Activated T-helper 1 cell treated with Interleukin-2 at 50 U/mL for 16 hours (primary cell): ENCODE measurements around the gene DENND6B.

Source experiments
- DNase-seq: peaks from one replicate; pipeline ENCODE4 v3.0.0-alpha.2; 2020; ENCODE audit warnings: low read depth

DENND6B gene

GRCh38 chr22:50271519-50271970 is 55.3 kb downstream of the DENND6B start:
- peak; percentile 46 for DNase-seq

- peak; percentile 43 for DNase-seq
These were observed 56.0 kb downstream of the DENND6B start for GRCh38 chr22:50270666-50271394.

- DNase-seq: peak; percentile 67
These were observed 56.7 kb downstream of the DENND6B start, which contains the start of gene MAPK11 for GRCh38 chr22:50269970-50270665. Gene MAPK11, minus strand, starts transcription at chr22:50270380. Its CDS starts 88 bp downstream, at chr22:50270292.

GRCh38 chr22:50269573-50269969 is 57.2 kb downstream of the DENND6B start:
- DNase-seq: no peak

- no peak for DNase-seq
These were observed 58.1 kb downstream of the DENND6B start for GRCh38 chr22:50268655-50269113.

GRCh38 chr22:50267591-50268390 is 59.0 kb downstream of the DENND6B start:
- peak; percentile 35 for DNase-seq

- no peak for DNase-seq
These were observed 59.8 kb downstream of the DENND6B start for GRCh38 chr22:50266994-50267393.

GRCh38 chr22:50264946-50265669 is 61.7 kb downstream of the DENND6B start:
- no peak for DNase-seq

- DNase-seq: no peak
These were observed 62.6 kb downstream of the DENND6B start for GRCh38 chr22:50264104-50264745.

- no peak for DNase-seq
These were observed 63.7 kb downstream of the DENND6B start for GRCh38 chr22:50262973-50263617.

- DNase-seq: no peak
These were observed 64.3 kb downstream of the DENND6B start for GRCh38 chr22:50262460-50262911.

GRCh38 chr22:50261615-50262459 is 65.0 kb downstream of the DENND6B start, which contains the start of gene MAPK12:
Gene MAPK12, minus strand, starts transcription at chr22:50261683. Its CDS starts 174 bp downstream, at chr22:50261509.
- no peak for DNase-seq

- DNase-seq: no peak
These were observed 65.8 kb downstream of the DENND6B start for GRCh38 chr22:50260801-50261614.

GRCh38 chr22:50260434-50260800 is 66.4 kb downstream of the DENND6B start:
- DNase-seq: no peak

GRCh38 chr22:50259302-50259701 is 67.5 kb downstream of the DENND6B start:
- DNase-seq: no peak
